ENCODE measurements around the gene MEX3C.

DNA sequence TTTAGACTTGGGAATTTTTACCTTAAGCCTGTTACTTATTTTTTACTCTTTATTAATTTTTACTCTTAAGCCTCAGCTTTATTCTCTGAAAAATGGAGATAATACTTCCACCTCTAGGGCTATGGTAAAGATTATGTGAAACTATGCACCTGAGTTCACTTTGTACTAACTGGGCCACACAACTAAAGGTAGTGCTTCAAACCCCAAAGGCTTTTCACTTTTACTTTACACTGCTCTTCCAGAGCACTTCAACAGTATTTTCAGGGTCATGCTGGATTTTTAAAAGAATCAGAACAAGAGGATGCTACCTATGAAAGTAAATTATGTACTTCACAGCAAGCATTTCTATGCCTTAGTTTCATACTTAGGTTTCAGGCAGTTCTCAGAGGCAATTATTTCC lies 27.8 kb downstream of the MEX3C start:
- TF ChIP-seq RCOR1 (IDR thresholded peaks at IDR 0.05; ENCODE audit: low read length), result no peak
- TF ChIP-seq, protein P1, sequence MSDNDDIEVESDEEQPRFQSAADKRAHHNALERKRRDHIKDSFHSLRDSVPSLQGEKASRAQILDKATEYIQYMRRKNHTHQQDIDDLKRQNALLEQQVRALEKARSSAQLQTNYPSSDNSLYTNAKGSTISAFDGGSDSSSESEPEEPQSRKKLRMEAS (IDR thresholded peaks at IDR 0.05; ENCODE audit: low read depth), result no peak
- TF ChIP-seq, protein P2, sequence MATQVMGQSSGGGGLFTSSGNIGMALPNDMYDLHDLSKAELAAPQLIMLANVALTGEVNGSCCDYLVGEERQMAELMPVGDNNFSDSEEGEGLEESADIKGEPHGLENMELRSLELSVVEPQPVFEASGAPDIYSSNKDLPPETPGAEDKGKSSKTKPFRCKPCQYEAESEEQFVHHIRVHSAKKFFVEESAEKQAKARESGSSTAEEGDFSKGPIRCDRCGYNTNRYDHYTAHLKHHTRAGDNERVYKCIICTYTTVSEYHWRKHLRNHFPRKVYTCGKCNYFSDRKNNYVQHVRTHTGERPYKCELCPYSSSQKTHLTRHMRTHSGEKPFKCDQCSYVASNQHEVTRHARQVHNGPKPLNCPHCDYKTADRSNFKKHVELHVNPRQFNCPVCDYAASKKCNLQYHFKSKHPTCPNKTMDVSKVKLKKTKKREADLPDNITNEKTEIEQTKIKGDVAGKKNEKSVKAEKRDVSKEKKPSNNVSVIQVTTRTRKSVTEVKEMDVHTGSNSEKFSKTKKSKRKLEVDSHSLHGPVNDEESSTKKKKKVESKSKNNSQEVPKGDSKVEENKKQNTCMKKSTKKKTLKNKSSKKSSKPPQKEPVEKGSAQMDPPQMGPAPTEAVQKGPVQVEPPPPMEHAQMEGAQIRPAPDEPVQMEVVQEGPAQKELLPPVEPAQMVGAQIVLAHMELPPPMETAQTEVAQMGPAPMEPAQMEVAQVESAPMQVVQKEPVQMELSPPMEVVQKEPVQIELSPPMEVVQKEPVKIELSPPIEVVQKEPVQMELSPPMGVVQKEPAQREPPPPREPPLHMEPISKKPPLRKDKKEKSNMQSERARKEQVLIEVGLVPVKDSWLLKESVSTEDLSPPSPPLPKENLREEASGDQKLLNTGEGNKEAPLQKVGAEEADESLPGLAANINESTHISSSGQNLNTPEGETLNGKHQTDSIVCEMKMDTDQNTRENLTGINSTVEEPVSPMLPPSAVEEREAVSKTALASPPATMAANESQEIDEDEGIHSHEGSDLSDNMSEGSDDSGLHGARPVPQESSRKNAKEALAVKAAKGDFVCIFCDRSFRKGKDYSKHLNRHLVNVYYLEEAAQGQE (IDR thresholded peaks at IDR 0.05; ENCODE audit: low read depth, low read length), result no peak
